Breast epithelium (tissue), 4 donors: ENCODE data around the gene ERGIC2. TPM values are rescaled to one million over a fixed set of nuclear protein-coding genes. Genes with fewer than 3 reads are reported as not detected.

Source experiments
- DNase-seq, 2 donors: peaks; one replicate each; pipeline ENCODE4 v3.0.0-alpha.2; 2019; ENCODE audit warnings: low spot score in 2 of 2
- H3K27ac ChIP-seq, 2 donors: fragments of 200-600 bp; sonication (generic) in 1 of 2; one replicate each; pipeline ENCODE4 v1.5.1; 2016 to 2019; ENCODE audit warnings: mild to moderate bottlenecking in 1 of 2
- H3K27me3 ChIP-seq, 2 donors: fragments of 200-600 bp; sonication (generic) in 1 of 2; one replicate each; pipeline versions ENCODE4 v1.5.1 to v1.6.0; 2017 to 2019; ENCODE audit warnings: control low read depth in 1 of 2, mild to moderate bottlenecking in 1 of 2
- H3K36me3 ChIP-seq: fragments of 200-600 bp; one replicate; pipeline ENCODE4 v1.5.1; 2019
- H3K4me1 ChIP-seq, 2 donors: fragments of 200-600 bp; sonication (generic); one replicate each; pipeline ENCODE4 v1.5.1; 2016 to 2019; ENCODE audit warnings: control low read depth in 1 of 2
- H3K4me3 ChIP-seq, 3 donors: fragments of 200-600 bp; sonication (generic); 1 replicate in 2 of 3; 2 replicates in 1 of 3; pipeline ENCODE4 v1.5.1; 2016 to 2019; ENCODE audit warnings: mild to moderate bottlenecking in 3 of 3, moderate library complexity in 2 of 3
- H3K9me3 ChIP-seq, 2 donors: fragments of 200-600 bp; sonication (generic) in 1 of 2; one replicate each; pipeline ENCODE4 v1.5.1; 2016 to 2019; ENCODE audit warnings: control low read depth in 1 of 2
- POLR2A ChIP-seq: fragments of 450-650 bp; IDR thresholded peaks from one replicate; pipeline ENCODE4 v1.6.1; 2016; ENCODE audit warnings: antibody characterized with exemption, mild to moderate bottlenecking, moderate library complexity
- POLR2AphosphoS5 ChIP-seq, 3 donors: sonication (generic); formaldehyde crosslinking; IDR thresholded peaks; one replicate each; pipeline ENCODE4 v1.6.1; 2017; ENCODE audit warnings: antibody characterized with exemption in 3 of 3
- intact Hi-C: fragments of 100-400 bp; cut with DNase I; formaldehyde crosslinking; loops from one replicate; pipeline ENCODE4 v1.15.1; 2023; ENCODE audit warnings: low total_unique reads
- total RNA-seq, 3 donors: library from RNA; depleted of rRNA; stranded (reverse); fragments of >200 nt; gene quantifications; one replicate each; pipeline ENCODE4 v1.1.0, GENCODE V29; 2016
- TF ChIP-seq, protein P1 (sequence below), 3 donors: fragments of 450-650 bp; IDR thresholded peaks; one replicate each; pipeline ENCODE4 v1.5.1; 2016 to 2017; ENCODE audit warnings: antibody characterized with exemption in 3 of 3, mild to moderate bottlenecking in 3 of 3, moderate library complexity in 3 of 3

ERGIC2 gene
- total RNA-seq, 3 donors from 2014 or later: 23.9 to 80.2 (median 46.1) TPM

DNA sequence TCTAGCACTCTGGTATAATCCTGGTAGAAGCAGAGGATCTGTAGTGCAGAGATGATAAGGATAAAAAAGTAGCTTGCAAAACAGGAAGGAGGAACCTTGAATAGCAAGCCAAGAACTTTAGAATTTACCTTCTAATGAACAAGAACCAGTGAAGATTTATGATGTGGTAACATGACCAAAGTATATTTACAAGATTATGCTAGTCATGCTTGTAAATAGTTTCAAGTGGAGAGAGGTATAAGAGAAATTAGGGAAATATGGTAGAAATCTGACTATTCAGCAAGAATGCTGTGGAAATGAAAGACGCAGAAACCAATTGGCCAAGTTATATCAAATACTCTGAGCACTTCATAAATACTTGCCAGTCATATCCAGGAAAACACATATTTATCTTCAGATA lies 47.8 kb downstream of the ERGIC2 start:
- Histone ChIP-seq H3K4me3 (no peak overlapping the region), H3K27ac (no peak overlapping the region), H3K9me3 (no peaks in the 10 kb centered on the region), H3K36me3 (no peaks in the 10 kb centered on the region), H3K27me3 (no peaks in the 10 kb centered on the region), H3K4me1 (no peaks in the 10 kb centered on the region)
- no peak for DNase-seq
- intact Hi-C loops: loop anchor here (5.0 kb wide), 1 partner anchor 1506 kb away; no protein-coding TSS in a partner anchor
- TF ChIP-seq POLR2A (no peak), POLR2AphosphoS5 (IDR thresholded peaks at IDR 0.05) (no peak)
- TF ChIP-seq, protein P1, sequence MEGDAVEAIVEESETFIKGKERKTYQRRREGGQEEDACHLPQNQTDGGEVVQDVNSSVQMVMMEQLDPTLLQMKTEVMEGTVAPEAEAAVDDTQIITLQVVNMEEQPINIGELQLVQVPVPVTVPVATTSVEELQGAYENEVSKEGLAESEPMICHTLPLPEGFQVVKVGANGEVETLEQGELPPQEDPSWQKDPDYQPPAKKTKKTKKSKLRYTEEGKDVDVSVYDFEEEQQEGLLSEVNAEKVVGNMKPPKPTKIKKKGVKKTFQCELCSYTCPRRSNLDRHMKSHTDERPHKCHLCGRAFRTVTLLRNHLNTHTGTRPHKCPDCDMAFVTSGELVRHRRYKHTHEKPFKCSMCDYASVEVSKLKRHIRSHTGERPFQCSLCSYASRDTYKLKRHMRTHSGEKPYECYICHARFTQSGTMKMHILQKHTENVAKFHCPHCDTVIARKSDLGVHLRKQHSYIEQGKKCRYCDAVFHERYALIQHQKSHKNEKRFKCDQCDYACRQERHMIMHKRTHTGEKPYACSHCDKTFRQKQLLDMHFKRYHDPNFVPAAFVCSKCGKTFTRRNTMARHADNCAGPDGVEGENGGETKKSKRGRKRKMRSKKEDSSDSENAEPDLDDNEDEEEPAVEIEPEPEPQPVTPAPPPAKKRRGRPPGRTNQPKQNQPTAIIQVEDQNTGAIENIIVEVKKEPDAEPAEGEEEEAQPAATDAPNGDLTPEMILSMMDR (IDR thresholded peaks at IDR 0.05): no peak

DNA sequence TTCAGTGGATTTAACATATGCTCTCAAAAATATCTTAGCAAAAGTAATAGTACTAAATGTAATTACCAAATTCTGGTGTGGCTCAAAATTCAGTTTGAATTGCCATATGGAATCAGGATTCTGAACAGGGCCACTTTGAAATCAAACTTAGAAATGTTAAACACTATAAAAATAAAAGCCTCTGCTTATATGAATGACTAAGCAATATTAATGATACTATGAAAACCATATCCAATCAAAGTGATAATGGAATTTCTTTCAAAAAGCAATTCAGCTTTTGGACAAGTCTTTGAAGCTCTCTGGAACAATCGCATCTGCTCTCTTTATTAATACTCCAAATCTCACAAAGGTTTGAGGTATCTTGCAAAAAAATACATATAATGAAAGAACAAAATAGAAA lies 51.6 kb downstream of the ERGIC2 start:
- no peaks in the 10 kb centered on the region for H3K27me3 ChIP-seq
- no peak overlapping the region for H3K4me3 ChIP-seq
- H3K27ac ChIP-seq: no peak overlapping the region
- DNase-seq: no peak
- intact Hi-C loops: no loop called here
- H3K9me3 ChIP-seq: no peaks in the 10 kb centered on the region
- no peaks in the 10 kb centered on the region for H3K4me1 ChIP-seq
- TF ChIP-seq, protein P1 (IDR thresholded peaks at IDR 0.05): no peak
- TF ChIP-seq POLR2AphosphoS5 (IDR thresholded peaks at IDR 0.05): no peak
- no peaks in the 10 kb centered on the region for H3K36me3 ChIP-seq

DNA sequence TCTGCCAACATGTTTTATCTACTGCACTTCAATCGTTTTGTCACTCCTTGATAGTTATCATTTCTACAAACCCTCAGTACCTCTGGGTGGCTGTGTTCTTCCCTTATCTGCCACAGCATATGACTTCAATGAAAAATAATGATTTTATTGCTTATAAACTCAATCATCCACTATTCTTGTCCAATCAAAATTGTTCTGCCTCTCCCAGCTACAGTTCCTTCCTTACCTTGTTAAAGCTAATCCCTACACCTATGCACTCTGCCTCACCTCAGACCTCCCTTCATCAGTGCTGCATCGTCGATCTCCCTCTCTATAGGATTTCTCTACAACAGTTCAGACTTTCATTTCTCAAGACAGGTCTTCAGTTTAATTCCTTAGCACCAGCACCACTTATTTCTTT lies 58.8 kb downstream of the ERGIC2 start:
- TF ChIP-seq POLR2A: no peak
- TF ChIP-seq POLR2AphosphoS5 (IDR thresholded peaks at IDR 0.05): no peak
- TF ChIP-seq, protein P1 (IDR thresholded peaks at IDR 0.05): no peak
- intact Hi-C loops: no loop called here
- Histone ChIP-seq H3K27ac (no peak overlapping the region), H3K36me3 (no peaks in the 10 kb centered on the region), H3K27me3 (no peaks in the 10 kb centered on the region), H3K4me1 (no peaks in the 10 kb centered on the region), H3K9me3 (no peaks in the 10 kb centered on the region), H3K4me3 (no peak overlapping the region)
- no peak for DNase-seq

DNA sequence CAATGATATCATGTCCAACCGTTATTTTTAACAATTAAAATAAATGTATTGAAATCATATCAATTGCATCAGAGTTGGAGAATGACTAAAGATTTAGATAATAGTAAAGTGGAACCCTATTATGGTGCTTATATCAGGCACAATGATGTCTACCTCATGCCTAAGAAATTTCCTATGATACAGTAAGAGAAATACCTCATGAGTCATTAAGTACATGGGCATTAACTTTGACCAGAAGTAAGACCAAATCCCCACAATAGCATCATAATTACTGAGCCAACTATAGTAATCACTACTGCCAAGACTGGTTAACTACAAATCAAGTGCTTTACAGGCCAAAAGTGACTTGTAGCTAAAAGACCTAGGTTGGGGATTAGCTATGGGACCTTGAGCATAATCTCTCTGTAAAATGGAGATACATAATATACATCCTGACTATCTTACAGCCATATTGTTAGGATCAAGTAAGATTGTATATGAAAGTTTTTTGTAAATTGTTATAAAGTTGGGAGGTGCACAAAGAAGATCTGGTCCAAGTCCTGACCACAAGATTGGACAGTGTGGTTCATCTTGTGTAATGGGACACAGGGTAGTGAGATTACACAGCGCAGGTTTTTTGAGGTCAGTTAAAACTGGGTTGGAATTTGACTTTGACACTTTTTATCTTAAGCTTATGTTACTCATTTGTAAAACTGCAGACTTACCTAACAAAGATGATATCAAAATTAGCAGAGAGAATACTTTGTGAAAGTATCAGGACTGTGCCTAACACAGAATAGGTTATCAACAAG lies 60.5 kb downstream of the ERGIC2 start:
- no peak overlapping the region for H3K27ac ChIP-seq
- no peaks in the 10 kb centered on the region for H3K4me1 ChIP-seq
- TF ChIP-seq, protein P1 (IDR thresholded peaks at IDR 0.05): no peak
- TF ChIP-seq POLR2AphosphoS5 (IDR thresholded peaks at IDR 0.05) (no peak), POLR2A (no peak)
- intact Hi-C loops: no loop called here
- no peak for DNase-seq
- H3K4me3 ChIP-seq: no peak overlapping the region
- no peaks in the 10 kb centered on the region for H3K27me3 ChIP-seq
- no peaks in the 10 kb centered on the region for H3K9me3 ChIP-seq
- H3K36me3 ChIP-seq: no peaks in the 10 kb centered on the region

DNA sequence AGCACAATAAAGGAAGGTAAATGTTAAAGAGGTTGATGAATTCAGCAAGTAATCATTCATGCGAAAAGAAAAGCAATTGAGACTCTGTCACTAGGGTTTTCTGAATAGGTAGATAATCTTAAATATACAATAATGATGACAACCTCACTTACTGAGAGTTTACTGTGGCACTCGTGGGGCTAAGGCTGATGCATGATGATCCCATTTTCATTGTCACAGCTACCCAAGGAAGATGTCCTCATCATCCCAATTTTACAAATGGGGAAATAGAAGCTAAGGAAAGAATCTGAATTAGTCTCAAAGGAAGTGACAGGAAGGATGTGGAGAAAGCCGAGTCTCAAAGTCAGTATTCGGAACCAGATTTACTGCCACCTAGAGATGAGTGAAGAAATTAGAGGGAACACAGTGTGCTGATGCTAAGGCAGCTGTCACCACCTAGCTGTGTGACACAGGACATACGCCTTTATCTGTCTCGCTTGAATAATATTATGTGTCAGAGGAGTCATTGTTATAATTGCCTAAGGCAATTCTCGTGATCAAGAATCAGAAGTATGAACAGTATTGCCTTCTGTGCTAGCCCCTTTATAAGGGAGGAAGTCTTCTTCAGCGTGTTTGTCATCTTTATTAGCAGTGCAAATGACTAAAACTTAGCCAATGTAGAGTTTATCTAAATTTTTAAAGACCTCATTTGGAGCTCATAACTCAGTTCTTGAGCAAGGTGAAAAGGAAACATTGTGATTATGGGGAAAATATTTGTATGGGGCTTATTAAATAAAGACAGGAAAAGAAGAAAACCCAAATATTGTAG lies 63.2 kb downstream of the ERGIC2 start:
- no peaks in the 10 kb centered on the region for H3K36me3 ChIP-seq
- no peaks in the 10 kb centered on the region for H3K27me3 ChIP-seq
- no peaks in the 10 kb centered on the region for H3K4me1 ChIP-seq
- H3K9me3 ChIP-seq: no peaks in the 10 kb centered on the region
- intact Hi-C loops: no loop called here
- DNase-seq: no peak
- H3K27ac ChIP-seq: no peak overlapping the region
- H3K4me3 ChIP-seq: no peak overlapping the region
- TF ChIP-seq, protein P1 (IDR thresholded peaks at IDR 0.05): peak in 2 of 3 donors; percentile 53 to 77
- TF ChIP-seq POLR2A: no peak
